GM12878 (cell line): ENCODE data around the gene IGFBP3. TPM values are rescaled to one million over a fixed set of nuclear protein-coding genes. Genes with fewer than 3 reads are reported as not detected.

Source experiments
- ATAC-seq: fragments of 200-7000 bp; cut with Tn5 transposase; 3 replicates; pipeline ENCODE4 v1.9.1; 2020; ENCODE audit warnings: mild to moderate bottlenecking, moderate library complexity
- BruUV-seq: library from RNA; stranded (reverse); fragments of 400-500 nt; replicated peaks from 2 replicates; lab custom pipeline; 2021; lab: Mats Ljungman, UMichigan
- CTCF ChIA-PET: fragments of 300-600 bp; sonication (Branson Sonifier 250); formaldehyde crosslinking; extraction: SDS; loops from one replicate; lab custom pipeline; 2021; ENCODE audit warnings: inconsistent platforms; lab: Yijun Ruan, JAX
- POLR2A ChIA-PET: fragments of 350-600 bp; formaldehyde crosslinking; extraction: SDS; loops from one replicate; lab custom pipeline; 2021; ENCODE audit warnings: inconsistent platforms; lab: Charles Lee
- RAD21 ChIA-PET: fragments of 300-600 bp; sonication (Branson Sonifier 250); formaldehyde crosslinking; loops from one replicate; lab custom pipeline; 2023; ENCODE audit warnings: antibody characterized with exemption; ENCODE audit not compliant: unreplicated experiment; lab: Charles Lee
- SMC1A ChIA-PET: fragments of 300-600 bp; sonication (Branson Sonifier 250); formaldehyde crosslinking; loops from one replicate; lab custom pipeline; 2023; ENCODE audit not compliant: unreplicated experiment, uncharacterized antibody; lab: Charles Lee
- DNase-seq: peaks from one replicate; pipeline ENCODE4 v3.0.0-alpha.2; 2011; ENCODE audit warnings: low read depth, low spot score
- FAIRE-seq: peaks from 3 replicates; lab custom pipeline; 2011; peaks lifted over from hg19 to GRCh38; lab: Jason Lieb, UNC
- H2AFZ ChIP-seq: 2 replicates; pipeline ENCODE4 v1.6.0; 2011; ENCODE audit warnings: low read depth, low read length, control low read depth; ENCODE audit not compliant: control insufficient read depth
- H3K27ac ChIP-seq: 2 replicates; pipeline ENCODE4 v1.5.1; 2011; ENCODE audit warnings: control low read depth; ENCODE audit not compliant: control insufficient read depth, insufficient read depth
- H3K27me3 ChIP-seq, 2 experiments: replicated peaks in 1 of 2; 2 replicates each; pipeline versions ENCODE4 v1.6.0 to v1.6.1; 2011; ENCODE audit warnings: low read length in 1 of 2; ENCODE audit not compliant: control insufficient read depth in 2 of 2, insufficient read depth in 2 of 2
- H3K36me3 ChIP-seq, 2 experiments: 2 replicates each; pipeline ENCODE4 v1.5.1; 2011; ENCODE audit warnings: low read length in 1 of 2; ENCODE audit not compliant: control insufficient read depth in 2 of 2, insufficient read depth in 2 of 2
- H3K4me1 ChIP-seq: 2 replicates; pipeline ENCODE4 v1.6.1; 2011; ENCODE audit warnings: mild to moderate bottlenecking, low read length, moderate library complexity, mixed read lengths; ENCODE audit not compliant: control insufficient read depth, insufficient read depth
- H3K4me2 ChIP-seq: 2 replicates; pipeline ENCODE4 v1.6.0; 2011; ENCODE audit warnings: control low read depth; ENCODE audit not compliant: control insufficient read depth, insufficient read depth
- H3K4me3 ChIP-seq: fragments of 200-600 bp; sonication (generic); 2 replicates; pipeline ENCODE4 v1.5.1; 2016
- H3K79me2 ChIP-seq: 2 replicates; pipeline ENCODE4 v1.6.0; 2011; ENCODE audit warnings: low read length; ENCODE audit not compliant: control insufficient read depth, insufficient read depth
- H3K9ac ChIP-seq: 2 replicates; pipeline ENCODE4 v1.8.0; 2011; ENCODE audit warnings: low read length, control low read depth, mixed read lengths; ENCODE audit not compliant: control insufficient read depth, insufficient read depth
- H3K9me3 ChIP-seq: replicated peaks from 3 replicates; pipeline ENCODE4 v1.5.1; 2011; ENCODE audit warnings: mild to moderate bottlenecking, low read length; ENCODE audit not compliant: control insufficient read depth, insufficient read depth
- H4K20me1 ChIP-seq: 2 replicates; pipeline ENCODE4 v1.6.0; 2011; ENCODE audit not compliant: control insufficient read depth, insufficient read depth
- GABPA ChIP-seq: IDR thresholded peaks from 2 replicates; pipeline ENCODE4 v1.6.1; 2014; ENCODE audit warnings: antibody characterized with exemption, low read depth, mild to moderate bottlenecking, inconsistent platforms
- NKRF ChIP-seq: fragments of 450-650 bp; conservative IDR thresholded peaks from 2 replicates; pipeline ENCODE4 v1.6.1; 2017; ENCODE audit warnings: mild to moderate bottlenecking, moderate library complexity
- PAX5 ChIP-seq: IDR thresholded peaks from 2 replicates; pipeline ENCODE4 v1.6.1; 2011; ENCODE audit warnings: low read depth, low read length, borderline replicate concordance
- PBX3 ChIP-seq: IDR thresholded peaks from 2 replicates; pipeline ENCODE4 v1.6.1; 2011; ENCODE audit warnings: mild to moderate bottlenecking, low read depth, low read length, moderate library complexity; ENCODE audit not compliant: insufficient replicate concordance
- POLR2AphosphoS2 ChIP-seq: IDR thresholded peaks from 2 replicates; pipeline ENCODE4 v1.6.1; 2011; ENCODE audit warnings: low read depth, mild to moderate bottlenecking, low read length, improper control_type of control experiment, moderate library complexity
- RCOR1 ChIP-seq: conservative IDR thresholded peaks from 2 replicates; pipeline ENCODE4 v1.6.1; 2012; ENCODE audit warnings: low read depth, low read length, improper control_type of control experiment
- RFX5 ChIP-seq: IDR thresholded peaks from 2 replicates; pipeline ENCODE4 v1.6.1; 2011; ENCODE audit warnings: low read depth, low read length, improper control_type of control experiment
- RUNX3 ChIP-seq: IDR thresholded peaks from 2 replicates; pipeline ENCODE4 v1.6.1; 2012; ENCODE audit warnings: low read length, inconsistent platforms
- ZNF687 ChIP-seq: fragments of 450-650 bp; IDR thresholded peaks from 2 replicates; pipeline ENCODE4 v1.6.1; 2017; ENCODE audit warnings: mild to moderate bottlenecking, moderate library complexity
- WGBS: methylation state at CpG from one replicate; pipeline ENCODE4 v1.1.6; 2016; ENCODE audit warnings: low lambda C conversion rate; ENCODE audit not compliant: insufficient replicate concordance, insufficient coverage; ENCODE audit errors: missing lambda C conversion rate; 5-methylcytosine and 5-hydroxymethylcytosine counted together
- in situ Hi-C: fragments of 300-500 bp; cut with MboI; formaldehyde crosslinking; loops from 9 replicates; pipeline ENCODE4 v1.14.3; 2018; ENCODE audit warnings: mixed read lengths
- intact Hi-C: fragments of 100-400 bp; cut with micrococcal nuclease; formaldehyde crosslinking; loops from one replicate; pipeline ENCODE4 v1.14.2; 2022; ENCODE audit not compliant: unreplicated experiment
- polyA plus RNA-seq, 11 experiments: library from polyadenylated mRNA; depleted of rRNA in 4 of 11; unstranded in 6 of 11; stranded (reverse) in 5 of 11; fragments of >200 nt; fragmentation: Nextera tagmentation in 4 of 11; fragmentation: Illumina TruSeq in 1 of 11; extraction: Ambion mirVana in 4 of 11; extraction: Trizol in 1 of 11; gene quantifications; 1 replicate in 1 of 11; 2 replicates in 10 of 11; pipeline versions ENCODE4 v1.2.1 to v1.2.3, GENCODE V29; 2011 to 2016; ENCODE audit warnings: inconsistent platforms in 2 of 11, missing spikeins in 2 of 11, low read depth in 1 of 11
- total RNA-seq, 4 experiments: library from RNA; depleted of rRNA in 3 of 4; stranded (reverse); fragments of >200 nt in 3 of 4; fragmentation: Illumina TruSeq in 1 of 4; extraction: Trizol in 1 of 4; gene quantifications; 2 replicates each; pipeline versions ENCODE4 v1.2.1 to v1.2.3, GENCODE V29; 2013 to 2021

Gene IGFBP3
- total and polyA plus RNA-seq, 10 of the 15 experiments (the other 5 are each of a cell fraction or from before 2014, with no cell fraction given) = 6.0 to 28.0 (median 15.6) TPM

- no peak for FAIRE-seq
- Histone ChIP-seq H3K27me3 (no peaks in the 10 kb centered on the region; a peak in 1 of 4 replicates), H4K20me1 (no peaks in the 10 kb centered on the region), H3K27ac (no peak overlapping the region), H3K4me2 (no peak overlapping the region), H3K4me3 (no peak overlapping the region), H3K4me1 (no peaks in the 10 kb centered on the region), H3K9ac (no peak overlapping the region), H3K79me2 (no peaks in the 10 kb centered on the region), H3K9me3 (no peaks in the 10 kb centered on the region; the same call in 2 of the 3 replicates), H2AFZ (no peak overlapping the region), H3K36me3 (no peaks in the 10 kb centered on the region)
- ChIA-PET CTCF (interaction anchor here (0.7 to 2.0 kb wide), 2 partner anchors 27 to 35 kb away, joined by 3 to 4 read pairs; no protein-coding TSS in a partner anchor), RAD21 (no interaction called here), POLR2A (interaction anchor here (0.7 kb wide), 1 partner anchor 16 kb away, joined by 4 read pairs; no protein-coding TSS in a partner anchor), SMC1A (no interaction called here)
- WGBS = 17% methylated on average over 3 of the region's 3 CpGs
- DNase-seq = no peak
- no TSS peak for BruUV-seq
- ATAC-seq = no peak
- no peak for TF ChIP-seq RUNX3
- TF ChIP-seq PBX3 = no peak
- TF ChIP-seq POLR2AphosphoS2 = no peak
- TF ChIP-seq GABPA = no peak
- no peak for TF ChIP-seq PAX5
- in situ Hi-C loops (no loop called here), intact Hi-C loops (no loop called here)
These were observed 36.6 kb upstream of the IGFBP3 start for GRCh38 chr7:45957721-45958120.

GRCh38 chr7:45955286-45955685, 34.2 kb upstream of the IGFBP3 start:
- POLR2A ChIA-PET = no interaction called here
- Histone ChIP-seq H4K20me1 (no peaks in the 10 kb centered on the region), H3K27me3 (no peaks in the 10 kb centered on the region), H3K9ac (no peak overlapping the region)
- CTCF ChIA-PET = interaction anchor here (1.4 kb wide), 1 partner anchor 8 kb away, joined by 4 read pairs; no protein-coding TSS in a partner anchor
- no TSS peak for BruUV-seq
- WGBS = 62% methylated on average over 1 of the region's 1 CpG
- SMC1A ChIA-PET = interaction anchor here (1.0 kb wide), 1 partner anchor 17 kb away, joined by 3 read pairs; no protein-coding TSS in a partner anchor
- no peak for TF ChIP-seq NKRF
- TF ChIP-seq RCOR1 = no peak
- no peak for TF ChIP-seq ZNF687
- no peak for TF ChIP-seq RFX5
- TF ChIP-seq, all 136 proteins: peak for 0
- Histone ChIP-seq H3K4me3 (no peak overlapping the region), H3K27ac (no peak overlapping the region), H3K4me1 (no peaks in the 10 kb centered on the region), H3K4me2 (no peak overlapping the region), H2AFZ (no peak overlapping the region), H3K79me2 (no peaks in the 10 kb centered on the region), H3K36me3 (no peaks in the 10 kb centered on the region), H3K9me3 (no peaks in the 10 kb centered on the region; the same call in 2 of the 3 replicates)
- ATAC-seq = no peak
- no peak for FAIRE-seq
- no peak for DNase-seq
- in situ Hi-C loops (no loop called here), intact Hi-C loops (no loop called here)
- RAD21 ChIA-PET = interaction anchor here (1.2 kb wide), 1 partner anchor 117 kb away, joined by 3 read pairs; no protein-coding TSS in a partner anchor
